ENCODE results near the gene ELMO1. TPM values are rescaled to one million over a fixed set of nuclear protein-coding genes. Genes with fewer than 3 reads are reported as not detected.

Gene ELMO1
- total and polyA plus RNA-seq, 11 donors = 6.9 to 38.6 (median 14.7) TPM

GRCh38 chr7:36966039-36966438 is 482.6 kb downstream of the ELMO1 start:
- Histone ChIP-seq H3K9me3 (no peaks in the 10 kb centered on the region), H3K27me3 (no peaks in the 10 kb centered on the region), H3K36me3 (no peaks in the 10 kb centered on the region), H3K27ac (peak overlapping the region in 1 of 12 donors; percentile 16), H3K4me1 (peaks cover 0 to 36% (median 5%) of the 10 kb centered on the region in 12 donors), H3K4me3 (no peak overlapping the region)
- 52 to 82% (median 62%) methylated on average over 3 of the region's 3 CpGs for WGBS, 4 donors
- ATAC-seq = no peak
- intact Hi-C loops (cut with DNase I) = loop anchor here (2.0 to 5.0 kb wide), 7 partner anchors 215 to 479 kb away; no protein-coding TSS in a partner anchor
- DNase-seq = no peak
- TF ChIP-seq POLR2A (IDR thresholded peaks at IDR 0.05) (no peak), CTCF (IDR thresholded peaks at IDR 0.05) (no peak)

GRCh38 chr7:36965625-36966024 is 483.0 kb downstream of the ELMO1 start:
- TF ChIP-seq POLR2A (IDR thresholded peaks at IDR 0.05) = no peak
- no peak for DNase-seq
- no peak for ATAC-seq
- Histone ChIP-seq H3K27me3 (no peaks in the 10 kb centered on the region), H3K27ac (peak overlapping the region in 1 of 12 donors; percentile 16), H3K4me3 (no peak overlapping the region), H3K36me3 (no peaks in the 10 kb centered on the region), H3K4me1 (peaks cover 0 to 32% (median 5%) of the 10 kb centered on the region in 12 donors), H3K9me3 (no peaks in the 10 kb centered on the region)
- WGBS, 4 donors = 83 to 92% (median 88%) methylated on average over 1 of the region's 1 CpG
- intact Hi-C loops (cut with DNase I) = loop anchor here (2.0 to 5.0 kb wide), 7 partner anchors 215 to 478 kb away; no protein-coding TSS in a partner anchor

- no peaks in the 10 kb centered on the region for H3K9me3 ChIP-seq
- intact Hi-C loops (cut with DNase I) = no loop called here
- peaks cover 0 to 24% (median 5%) of the 10 kb centered on the region in 12 donors for H3K4me1 ChIP-seq
- ATAC-seq (no peak), DNase-seq (no peak)
- TF ChIP-seq POLR2A (IDR thresholded peaks at IDR 0.05) = no peak
- no peak for TF ChIP-seq CTCF (IDR thresholded peaks at IDR 0.05)
- 97 to 98% (median 97%) methylated on average over 2 of the region's 2 CpGs for WGBS, 4 donors
- H3K4me3 ChIP-seq = no peak overlapping the region
- H3K27ac ChIP-seq = no peak overlapping the region
- H3K36me3 ChIP-seq = no peaks in the 10 kb centered on the region
- H3K27me3 ChIP-seq = no peaks in the 10 kb centered on the region
Measured at GRCh38 chr7:36964297-36964696, 484.4 kb downstream of the ELMO1 start.

- H3K4me3 ChIP-seq = no peak overlapping the region
- intact Hi-C loops (cut with DNase I) = no loop called here
Measured at GRCh38 chr7:36962367-36962766, 486.3 kb downstream of the ELMO1 start.

More at GRCh38 chr7:36962367-36962766, 486.3 kb downstream of the ELMO1 start:
- peaks cover 0 to 19% (median 4%) of the 10 kb centered on the region in 12 donors for H3K4me1 ChIP-seq
- no peak overlapping the region for H3K27ac ChIP-seq
- no peak for ATAC-seq
- H3K36me3 ChIP-seq = no peaks in the 10 kb centered on the region
- DNase-seq = no peak
- no peaks in the 10 kb centered on the region for H3K9me3 ChIP-seq
- no peaks in the 10 kb centered on the region for H3K27me3 ChIP-seq
- TF ChIP-seq POLR2A (IDR thresholded peaks at IDR 0.05) = no peak
- TF ChIP-seq CTCF (IDR thresholded peaks at IDR 0.05) = no peak
- WGBS, 4 donors = 85 to 95% (median 94%) methylated on average over 3 of the region's 3 CpGs

All from heart left ventricle (tissue), 16 donors.